Ascending aorta (tissue), 2 donors: ENCODE data around the gene RTL10. TPM values are rescaled to one million over a fixed set of nuclear protein-coding genes. Genes with fewer than 3 reads are reported as not detected.

Experiments
- DNase-seq, 2 donors: peaks; one replicate each; pipeline ENCODE4 v3.0.0-alpha.2; 2019; ENCODE audit warnings: low spot score in 2 of 2
- H3K27ac ChIP-seq, 2 donors: fragments of 200-600 bp; sonication (generic); one replicate each; pipeline ENCODE4 v1.5.1; 2016 to 2017; ENCODE audit warnings: mild to moderate bottlenecking in 1 of 2
- H3K27me3 ChIP-seq: fragments of 200-600 bp; sonication (generic); one replicate; pipeline ENCODE4 v1.5.1; 2017
- H3K36me3 ChIP-seq, 2 donors: fragments of 200-600 bp; sonication (generic); one replicate each; pipeline ENCODE4 v1.5.1; 2016
- H3K4me1 ChIP-seq, 2 donors: fragments of 200-600 bp; sonication (generic); one replicate each; pipeline ENCODE4 v1.5.1; 2016 to 2017; ENCODE audit warnings: mild to moderate bottlenecking in 1 of 2
- H3K4me3 ChIP-seq, 2 donors: fragments of 200-600 bp; sonication (generic); one replicate each; pipeline ENCODE4 v1.5.1; 2016 to 2017; ENCODE audit warnings: mild to moderate bottlenecking in 1 of 2
- H3K9me3 ChIP-seq, 2 donors: fragments of 200-600 bp; sonication (generic); one replicate each; pipeline ENCODE4 v1.5.1; 2016
- CTCF ChIP-seq, 3 experiments: fragments of 200-600 bp in 2 of 3; fragments of 450-650 bp in 1 of 3; sonication (generic) in 2 of 3; IDR thresholded peaks; one replicate each; pipeline ENCODE4 v1.5.1; 2016 to 2019; ENCODE audit warnings: antibody characterized with exemption in 3 of 3, mild to moderate bottlenecking in 1 of 3, moderate library complexity in 1 of 3
- intact Hi-C: fragments of 100-400 bp; cut with DNase I; formaldehyde crosslinking; loops from one replicate; pipeline ENCODE4 v1.15.1; 2023
- total RNA-seq: library from RNA; depleted of rRNA; stranded (reverse); fragments of >200 nt; gene quantifications from one replicate; pipeline ENCODE4 v1.1.0, GENCODE V29; 2016

Gene RTL10
- total RNA-seq, 1 donor from 2014 or later: 8.8 TPM

DNA sequence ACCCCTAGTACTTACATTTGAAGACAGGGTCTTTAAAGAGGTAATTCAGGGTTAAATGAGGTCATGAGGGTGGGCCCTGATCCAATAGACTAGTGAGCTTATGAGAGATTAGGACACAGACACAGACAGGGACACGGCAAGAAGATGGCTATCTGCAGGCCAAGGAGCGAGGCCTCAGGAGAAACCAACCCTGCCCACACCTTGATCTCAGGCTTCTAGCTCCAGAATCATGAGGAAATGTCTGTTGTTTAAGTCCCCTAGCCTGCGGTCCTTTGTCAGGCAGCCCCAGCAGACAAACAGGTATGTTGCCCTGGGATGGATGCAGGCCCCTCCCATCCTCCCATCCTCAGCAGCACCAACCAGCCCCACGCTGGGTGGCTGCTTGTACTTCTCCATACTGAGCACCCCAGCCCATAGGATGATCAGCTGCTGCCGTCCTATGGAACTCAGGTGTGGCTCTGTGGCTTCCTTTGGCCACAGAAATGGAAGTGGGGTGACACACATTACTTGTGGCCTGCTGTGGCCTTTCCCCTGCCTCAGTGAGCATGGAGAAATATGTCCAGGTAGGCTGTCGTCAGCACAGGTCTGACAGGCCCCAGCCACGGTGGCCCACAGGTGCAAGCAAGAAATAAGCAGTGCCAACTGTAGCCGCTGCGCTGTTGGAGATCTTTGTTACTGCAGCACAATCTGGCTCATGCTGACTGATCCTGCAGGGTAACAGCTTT lies 7.9 kb downstream of the RTL10 start:
- Histone ChIP-seq H3K4me1 (peaks cover 11 to 21% of the 10 kb centered on the region in 2 donors), H3K36me3 (peaks cover 12 to 21% of the 10 kb centered on the region in 2 donors), H3K4me3 (no peak overlapping the region), H3K9me3 (no peaks in the 10 kb centered on the region), H3K27ac (peak overlapping the region in 1 of 2 donors; percentile 5), H3K27me3 (no peaks in the 10 kb centered on the region)
- no peak for DNase-seq
- no peak for TF ChIP-seq CTCF (IDR thresholded peaks at IDR 0.05)
- intact Hi-C loops: no loop called here

GRCh38 chr22:19845054-19845722 lies 9.5 kb downstream of the RTL10 start:
- H3K4me3 ChIP-seq: no peak overlapping the region
- no peak for DNase-seq
- no peak for TF ChIP-seq CTCF (IDR thresholded peaks at IDR 0.05)
- peak overlapping the region; percentile 70 to 84 for H3K27ac ChIP-seq
- H3K27me3 ChIP-seq: no peaks in the 10 kb centered on the region
- H3K4me1 ChIP-seq: peaks cover 11 to 21% of the 10 kb centered on the region in 2 donors
- intact Hi-C loops: no loop called here
- no peaks in the 10 kb centered on the region for H3K9me3 ChIP-seq
- H3K36me3 ChIP-seq: peaks cover 2 to 6% of the 10 kb centered on the region in 2 donors

DNA sequence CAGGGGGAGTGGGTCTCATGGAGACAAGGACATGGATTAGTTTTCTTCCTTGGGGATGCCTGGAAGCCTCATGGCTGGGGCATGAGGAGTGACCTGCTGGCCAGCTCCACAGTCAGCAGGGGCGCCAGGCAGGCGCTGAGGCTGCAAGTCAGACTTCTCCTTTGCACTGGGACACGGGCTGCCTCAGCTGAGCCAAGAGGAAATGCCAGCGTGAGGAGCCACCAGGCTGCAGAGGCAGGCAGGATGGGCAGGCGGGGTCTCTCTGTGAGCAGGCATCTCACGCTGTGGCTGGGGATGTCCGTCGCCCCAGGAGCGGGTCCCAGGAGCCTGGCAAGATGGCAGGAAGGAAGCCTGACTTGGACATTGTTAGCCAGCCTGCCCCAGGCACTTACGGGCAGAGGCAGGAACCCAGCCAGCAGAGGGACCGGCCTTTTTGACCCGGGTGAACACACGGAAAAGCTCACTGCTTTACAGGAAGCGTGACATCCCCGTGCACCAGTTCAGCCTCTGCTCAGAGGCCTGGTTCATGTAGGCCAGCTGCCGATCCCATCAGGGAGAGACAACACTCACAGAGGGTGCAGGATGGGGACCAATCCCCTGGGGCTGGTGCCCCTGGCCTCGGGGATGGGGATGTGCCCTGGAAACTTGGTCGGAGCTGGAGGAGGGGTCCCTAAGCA lies 10.2 kb downstream of the RTL10 start:
- Histone ChIP-seq H3K36me3 (peaks cover 0 to 4% of the 10 kb centered on the region in 2 donors), H3K9me3 (no peaks in the 10 kb centered on the region), H3K4me1 (peaks cover 11 to 21% of the 10 kb centered on the region in 2 donors), H3K27me3 (no peaks in the 10 kb centered on the region), H3K27ac (peak overlapping the region; percentile 70 to 84), H3K4me3 (peak overlapping the region in 1 of 2 donors; percentile 21)
- DNase-seq: peak in 1 of 2 donors; percentile 87
- intact Hi-C loops: loop anchor here (5.0 kb wide), 1 partner anchor 33 kb away; no protein-coding TSS in a partner anchor
- TF ChIP-seq CTCF (IDR thresholded peaks at IDR 0.05): peak in 1 of 3 experiments; percentile 10

GRCh38 chr22:19843857-19844376 lies 10.8 kb downstream of the RTL10 start:
- DNase-seq: no peak
- TF ChIP-seq CTCF (IDR thresholded peaks at IDR 0.05): no peak
- peak overlapping the region; percentile 70 to 84 for H3K27ac ChIP-seq
- H3K4me1 ChIP-seq: peaks cover 11 to 21% of the 10 kb centered on the region in 2 donors
- H3K4me3 ChIP-seq: peak overlapping the region in 1 of 2 donors; percentile 21
- H3K9me3 ChIP-seq: no peaks in the 10 kb centered on the region
- H3K27me3 ChIP-seq: no peaks in the 10 kb centered on the region
- intact Hi-C loops: loop anchor here (5.0 kb wide), 1 partner anchor 33 kb away; no protein-coding TSS in a partner anchor
- peaks cover 0 to 4% of the 10 kb centered on the region in 2 donors for H3K36me3 ChIP-seq

GRCh38 chr22:19843107-19843856 lies 11.4 kb downstream of the RTL10 start:
- peaks cover 0 to 4% of the 10 kb centered on the region in 2 donors for H3K36me3 ChIP-seq
- peaks cover 11 to 21% of the 10 kb centered on the region in 2 donors for H3K4me1 ChIP-seq
- TF ChIP-seq CTCF (IDR thresholded peaks at IDR 0.05): no peak
- DNase-seq: no peak
- H3K4me3 ChIP-seq: no peak overlapping the region
- intact Hi-C loops: loop anchor here (5.0 kb wide), 1 partner anchor 34 kb away; no protein-coding TSS in a partner anchor
- peak overlapping the region; percentile 70 to 84 for H3K27ac ChIP-seq
- H3K9me3 ChIP-seq: no peaks in the 10 kb centered on the region
- no peaks in the 10 kb centered on the region for H3K27me3 ChIP-seq
